Measurements from ENCODE around the gene CAGE1.

DNA sequence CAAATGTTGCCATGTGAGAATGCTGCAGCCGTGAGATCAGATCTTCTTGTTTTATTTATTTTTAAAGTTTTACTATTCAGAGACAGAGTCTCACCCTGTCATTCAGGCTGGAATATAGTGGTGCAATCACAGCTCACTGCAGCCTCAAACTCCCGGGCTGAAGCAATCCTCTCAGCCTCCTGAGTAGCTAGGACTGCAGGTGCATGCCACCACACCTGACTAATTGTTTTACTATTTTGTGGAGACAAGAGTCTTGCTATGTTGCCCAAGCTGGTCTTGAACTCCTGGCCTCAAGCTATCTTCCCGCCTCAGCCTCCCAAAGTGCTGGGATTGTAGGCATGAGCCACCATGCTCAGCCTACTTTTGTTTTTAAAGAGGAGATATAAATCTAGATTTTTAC is 54.0 kb downstream of the CAGE1 start:
- TF ChIP-seq, protein P1, sequence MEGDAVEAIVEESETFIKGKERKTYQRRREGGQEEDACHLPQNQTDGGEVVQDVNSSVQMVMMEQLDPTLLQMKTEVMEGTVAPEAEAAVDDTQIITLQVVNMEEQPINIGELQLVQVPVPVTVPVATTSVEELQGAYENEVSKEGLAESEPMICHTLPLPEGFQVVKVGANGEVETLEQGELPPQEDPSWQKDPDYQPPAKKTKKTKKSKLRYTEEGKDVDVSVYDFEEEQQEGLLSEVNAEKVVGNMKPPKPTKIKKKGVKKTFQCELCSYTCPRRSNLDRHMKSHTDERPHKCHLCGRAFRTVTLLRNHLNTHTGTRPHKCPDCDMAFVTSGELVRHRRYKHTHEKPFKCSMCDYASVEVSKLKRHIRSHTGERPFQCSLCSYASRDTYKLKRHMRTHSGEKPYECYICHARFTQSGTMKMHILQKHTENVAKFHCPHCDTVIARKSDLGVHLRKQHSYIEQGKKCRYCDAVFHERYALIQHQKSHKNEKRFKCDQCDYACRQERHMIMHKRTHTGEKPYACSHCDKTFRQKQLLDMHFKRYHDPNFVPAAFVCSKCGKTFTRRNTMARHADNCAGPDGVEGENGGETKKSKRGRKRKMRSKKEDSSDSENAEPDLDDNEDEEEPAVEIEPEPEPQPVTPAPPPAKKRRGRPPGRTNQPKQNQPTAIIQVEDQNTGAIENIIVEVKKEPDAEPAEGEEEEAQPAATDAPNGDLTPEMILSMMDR (IDR thresholded peaks at IDR 0.05), result no peak
- TF ChIP-seq POLR2A (IDR thresholded peaks at IDR 0.05) (no peak), POLR2AphosphoS5 (IDR thresholded peaks at IDR 0.05) (no peak)
